Occipital lobe (tissue), 2 donors: Measurements from ENCODE around the gene MPDZ. TPM values are rescaled to one million over a fixed set of nuclear protein-coding genes. Genes with fewer than 3 reads are reported as not detected.

ENCODE experiments used
- DNase-seq: peaks from one replicate; lab custom pipeline; 2025; lab: John Stamatoyannopoulos, UW
- total RNA-seq: library from RNA; depleted of rRNA; stranded (reverse); fragments of >200 nt; gene quantifications from one replicate; pipeline ENCODE4 v1.2.3, GENCODE V29; 2014

Gene MPDZ
- total RNA-seq, 1 donor from 2014 or later, result 40.4 TPM

DNA sequence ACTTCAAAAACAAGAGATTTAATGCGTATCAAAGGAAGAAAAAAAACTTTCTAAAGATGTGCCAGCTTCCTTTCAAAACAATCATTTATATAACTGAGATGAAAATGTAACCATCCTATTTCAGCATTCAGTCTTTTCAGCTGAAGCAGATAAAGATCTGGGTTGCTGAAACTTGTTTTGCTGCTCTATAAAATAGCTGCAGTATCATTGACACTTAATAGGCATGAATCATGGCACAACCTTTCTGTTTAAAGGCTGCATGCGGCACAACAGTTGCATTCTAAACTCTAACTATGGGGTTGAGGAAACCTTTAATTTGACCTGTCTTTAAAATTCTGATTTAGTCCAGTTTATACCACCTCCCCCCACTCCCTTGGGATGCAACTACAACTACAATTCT lies 196.7 kb downstream of the MPDZ start:
- no peak for DNase-seq

DNA sequence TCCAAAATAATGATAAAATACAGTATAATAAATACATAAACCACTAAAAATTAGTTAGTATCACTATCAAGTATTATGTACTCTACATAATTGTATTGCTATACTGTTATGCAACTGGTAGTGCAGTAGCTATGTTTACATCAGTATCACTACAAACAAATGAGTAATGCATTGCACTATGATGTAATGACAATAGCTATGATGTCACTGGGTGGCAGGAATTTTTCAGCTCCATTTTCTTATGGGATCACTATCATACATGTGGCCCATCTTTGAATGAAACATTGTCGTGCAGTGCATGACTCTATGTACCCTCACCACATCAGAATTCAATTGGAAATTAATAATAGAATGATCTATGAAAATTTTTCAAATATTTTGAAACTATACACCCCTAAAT lies 201.3 kb downstream of the MPDZ start:
- DNase-seq, result no peak

DNA sequence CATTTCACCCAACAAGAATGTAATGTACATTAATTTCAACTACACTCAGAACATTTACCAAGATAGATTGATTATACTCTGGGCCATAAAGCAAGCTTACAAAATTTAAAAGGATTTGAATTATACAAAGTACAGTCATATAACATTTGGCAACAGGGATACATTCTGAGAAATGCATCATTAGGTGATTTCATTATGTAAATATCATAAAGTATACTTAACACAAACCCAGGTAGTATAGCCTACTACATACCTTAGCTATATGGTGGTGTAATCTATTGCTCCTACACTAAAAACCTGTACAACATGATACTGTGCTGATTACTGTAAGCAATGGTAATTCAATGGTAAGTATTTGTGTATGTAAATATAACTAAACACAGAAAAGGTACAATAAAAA lies 202.9 kb downstream of the MPDZ start:
- no peak for DNase-seq

DNA sequence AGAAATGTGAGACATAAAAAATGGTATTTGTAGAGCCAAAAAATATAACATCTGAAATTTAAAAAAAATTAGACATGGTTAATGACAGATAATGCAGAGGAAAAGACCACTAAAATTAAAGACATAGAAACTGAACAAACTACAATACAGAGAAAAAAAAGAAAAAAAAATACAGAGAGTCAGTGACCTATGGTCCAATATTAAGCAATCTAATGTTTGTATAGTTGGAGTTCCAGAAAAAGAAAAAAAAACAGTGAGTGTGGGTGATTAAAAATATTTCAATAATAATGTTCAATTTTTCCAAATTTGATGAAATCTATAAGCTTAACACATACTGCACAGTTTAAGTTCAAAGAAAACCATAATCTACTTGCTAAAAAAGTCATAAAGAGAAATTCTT lies 207.6 kb downstream of the MPDZ start:
- DNase-seq, result no peak

DNA sequence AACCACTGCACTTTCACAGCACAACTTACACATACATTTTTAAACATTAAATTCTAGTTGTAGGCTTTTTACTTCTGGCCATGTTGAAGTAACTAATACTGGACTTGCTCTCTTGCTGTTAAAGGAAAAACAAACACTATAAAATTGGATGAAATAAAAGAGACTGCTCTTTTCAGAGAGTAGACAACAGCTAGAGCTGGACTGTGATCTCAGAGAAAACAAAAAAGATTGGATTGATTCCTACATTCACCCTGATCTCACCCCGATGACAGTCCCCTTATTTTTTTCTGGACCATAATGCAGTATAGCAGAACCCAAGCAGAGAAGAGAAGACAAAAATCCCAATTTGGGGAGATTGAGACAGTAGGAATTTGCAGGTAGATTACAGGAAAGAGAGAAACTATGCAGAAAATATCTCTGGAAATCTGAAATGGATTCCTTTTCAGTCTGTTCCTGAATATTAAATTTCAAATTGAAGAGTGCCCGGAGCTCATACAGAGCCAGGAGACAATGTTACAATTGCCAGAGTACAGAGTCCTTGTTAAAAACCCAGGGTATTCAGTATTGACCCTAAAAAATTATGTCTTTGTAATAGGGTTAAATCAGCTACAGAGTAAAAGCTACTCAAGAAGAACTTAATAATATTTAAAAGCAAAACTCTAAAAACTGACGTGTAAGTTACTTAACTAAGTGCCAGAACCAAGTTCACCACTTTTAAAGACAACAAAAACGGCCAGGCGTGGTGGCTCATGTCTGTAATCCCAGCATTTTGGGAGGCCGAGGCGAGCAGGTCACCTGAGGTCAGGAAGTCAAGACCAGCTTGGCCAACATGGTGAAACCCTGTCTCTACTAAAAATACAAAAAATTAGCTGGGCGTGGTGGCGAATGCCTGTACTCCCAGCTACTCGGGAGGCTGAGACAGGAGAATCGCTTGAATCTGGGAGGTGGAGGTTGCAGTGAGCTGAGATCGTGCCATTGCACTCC lies 208.6 kb downstream of the MPDZ start:
- DNase-seq, result no peak

DNA sequence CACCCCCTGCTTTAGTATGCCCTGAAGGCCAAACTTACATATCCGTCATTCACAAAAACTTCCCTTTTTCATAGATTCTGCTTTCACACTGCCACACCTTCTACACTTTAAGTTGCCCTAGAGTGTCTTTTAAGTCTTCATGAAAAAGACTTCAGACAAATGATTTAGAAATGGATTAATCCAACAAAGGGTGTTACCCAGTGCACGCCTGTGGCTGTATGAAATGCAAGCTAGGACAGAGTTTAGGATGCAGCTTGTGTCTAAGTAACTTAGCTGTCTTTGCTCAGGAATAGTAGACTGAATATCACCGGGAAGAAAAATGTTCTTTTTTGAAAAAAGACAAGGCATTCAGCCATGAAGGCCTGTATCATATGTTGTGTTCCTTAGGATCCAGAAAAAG lies 210.0 kb downstream of the MPDZ start:
- no peak for DNase-seq

DNA sequence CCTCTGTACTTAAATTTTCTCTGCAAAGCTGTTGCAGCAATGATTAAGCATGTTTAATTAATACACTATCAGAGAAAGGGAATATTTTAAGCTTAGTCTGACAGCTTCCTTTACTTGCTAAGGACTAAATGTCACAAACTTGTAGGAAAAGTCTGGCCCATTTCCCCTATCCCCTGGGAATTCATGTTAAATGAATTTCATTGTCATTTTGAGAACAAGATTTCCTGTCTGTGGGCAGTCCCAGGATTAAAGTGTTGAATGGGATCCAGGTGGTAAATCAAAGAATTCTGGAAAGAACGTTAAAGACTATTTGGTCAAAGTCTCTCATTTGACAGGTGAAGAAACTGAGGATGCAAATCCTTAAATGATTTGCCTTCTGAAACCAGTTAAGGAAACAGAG lies 214.8 kb downstream of the MPDZ start:
- no peak for DNase-seq

DNA sequence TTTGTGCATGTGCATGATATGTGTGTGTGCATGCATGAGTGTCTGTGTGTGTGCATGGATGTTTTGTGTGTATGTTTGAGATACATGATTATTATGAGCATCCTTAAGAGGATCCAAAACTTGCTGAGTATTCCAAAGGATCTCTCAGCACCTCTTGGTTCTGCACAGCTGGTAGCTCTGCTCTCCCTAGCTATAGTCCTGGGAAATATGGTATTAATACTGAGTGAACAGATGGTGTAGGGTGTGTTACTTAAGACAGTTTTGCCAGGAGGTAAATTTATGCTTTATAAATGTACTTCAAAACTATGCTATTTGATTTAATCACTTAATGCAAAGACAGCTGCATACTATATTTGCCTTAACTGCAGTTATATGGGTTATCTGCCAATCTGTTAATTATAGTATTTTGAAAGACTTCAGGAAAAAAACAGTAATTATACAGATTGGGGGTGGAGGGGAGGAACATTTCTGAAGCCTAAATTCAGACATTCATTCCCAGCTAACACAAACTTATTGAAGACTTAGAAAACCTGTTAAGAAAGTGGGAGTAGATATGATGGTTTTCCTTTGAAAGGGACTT lies 215.5 kb downstream of the MPDZ start:
- DNase-seq, result no peak

DNA sequence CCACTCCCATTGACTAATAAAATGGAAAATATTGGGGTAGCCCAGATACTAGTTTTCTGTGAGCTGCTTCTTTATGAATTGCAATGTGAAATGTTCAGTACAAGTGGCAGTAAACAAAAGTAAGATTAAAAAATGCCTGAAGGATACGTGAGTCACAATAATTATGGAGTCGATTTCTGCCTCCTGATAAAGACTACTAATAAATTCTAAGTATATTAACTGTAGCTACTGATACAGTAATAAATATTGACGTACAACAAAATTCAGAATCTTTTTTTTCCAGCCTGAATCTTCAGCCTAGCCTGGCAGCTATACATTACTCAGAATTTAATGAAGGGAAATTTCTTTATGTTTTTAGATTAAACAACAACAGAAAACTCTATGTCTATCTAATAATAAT lies 218.1 kb downstream of the MPDZ start:
- DNase-seq, result no peak
